ENCODE data around the gene DYSF.

DNA sequence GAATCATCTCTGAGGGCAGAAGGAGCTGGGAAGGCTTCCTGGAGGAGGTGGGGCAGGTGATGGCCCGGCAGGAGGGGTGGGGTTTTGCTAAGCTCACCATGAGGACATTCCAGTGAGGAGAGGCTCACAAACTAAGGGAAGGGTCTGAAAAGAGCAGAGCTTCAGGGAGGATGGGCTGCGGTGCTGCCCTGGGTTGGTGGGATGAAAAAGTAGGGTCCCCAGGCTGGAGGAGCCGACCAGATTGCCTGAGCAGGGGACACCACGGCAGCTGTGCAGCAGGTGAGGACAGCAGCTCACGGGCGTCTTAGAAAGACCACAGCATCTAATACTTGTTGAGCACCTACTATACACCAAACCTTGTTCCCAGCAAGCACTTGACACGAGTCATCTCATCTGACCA is 82.2 kb downstream of the DYSF start:
- TF ChIP-seq, protein P1, sequence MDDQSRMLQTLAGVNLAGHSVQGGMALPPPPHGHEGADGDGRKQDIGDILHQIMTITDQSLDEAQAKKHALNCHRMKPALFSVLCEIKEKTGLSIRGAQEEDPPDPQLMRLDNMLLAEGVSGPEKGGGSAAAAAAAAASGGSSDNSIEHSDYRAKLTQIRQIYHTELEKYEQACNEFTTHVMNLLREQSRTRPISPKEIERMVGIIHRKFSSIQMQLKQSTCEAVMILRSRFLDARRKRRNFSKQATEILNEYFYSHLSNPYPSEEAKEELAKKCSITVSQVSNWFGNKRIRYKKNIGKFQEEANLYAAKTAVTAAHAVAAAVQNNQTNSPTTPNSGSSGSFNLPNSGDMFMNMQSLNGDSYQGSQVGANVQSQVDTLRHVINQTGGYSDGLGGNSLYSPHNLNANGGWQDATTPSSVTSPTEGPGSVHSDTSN (IDR thresholded peaks at IDR 0.05): no peak
- TF ChIP-seq, protein P2, sequence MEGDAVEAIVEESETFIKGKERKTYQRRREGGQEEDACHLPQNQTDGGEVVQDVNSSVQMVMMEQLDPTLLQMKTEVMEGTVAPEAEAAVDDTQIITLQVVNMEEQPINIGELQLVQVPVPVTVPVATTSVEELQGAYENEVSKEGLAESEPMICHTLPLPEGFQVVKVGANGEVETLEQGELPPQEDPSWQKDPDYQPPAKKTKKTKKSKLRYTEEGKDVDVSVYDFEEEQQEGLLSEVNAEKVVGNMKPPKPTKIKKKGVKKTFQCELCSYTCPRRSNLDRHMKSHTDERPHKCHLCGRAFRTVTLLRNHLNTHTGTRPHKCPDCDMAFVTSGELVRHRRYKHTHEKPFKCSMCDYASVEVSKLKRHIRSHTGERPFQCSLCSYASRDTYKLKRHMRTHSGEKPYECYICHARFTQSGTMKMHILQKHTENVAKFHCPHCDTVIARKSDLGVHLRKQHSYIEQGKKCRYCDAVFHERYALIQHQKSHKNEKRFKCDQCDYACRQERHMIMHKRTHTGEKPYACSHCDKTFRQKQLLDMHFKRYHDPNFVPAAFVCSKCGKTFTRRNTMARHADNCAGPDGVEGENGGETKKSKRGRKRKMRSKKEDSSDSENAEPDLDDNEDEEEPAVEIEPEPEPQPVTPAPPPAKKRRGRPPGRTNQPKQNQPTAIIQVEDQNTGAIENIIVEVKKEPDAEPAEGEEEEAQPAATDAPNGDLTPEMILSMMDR (IDR thresholded peaks at IDR 0.05): no peak
- TF ChIP-seq FOXM1 (IDR thresholded peaks at IDR 0.05; ENCODE audit: low read depth) (no peak), RAD21 (IDR thresholded peaks at IDR 0.05; ENCODE audit: low read length) (no peak), EZH2phosphoT487 (IDR thresholded peaks at IDR 0.05; ENCODE audit: borderline replicate concordance, low read depth) (no peak), RXRA (IDR thresholded peaks at IDR 0.05; ENCODE audit: borderline replicate concordance, low read depth) (no peak), NFIC (IDR thresholded peaks at IDR 0.05; ENCODE audit: borderline replicate concordance) (no peak), TAF1 (IDR thresholded peaks at IDR 0.05; ENCODE audit: borderline replicate concordance, low read depth, low read length) (no peak)
